DOHH2 (cell line): ENCODE measurements around the gene ABHD16B.
"Not testable (repeated sequence)": the region's sequence is repeated elsewhere in the genome, so short reads cannot be mapped to it uniquely, and the experiment has no call there.

Experiments used
- EZH2phosphoT487 ChIP-seq: fragments of 200-600 bp; sonication (generic); IDR thresholded peaks from 2 replicates; pipeline ENCODE4 v1.6.1; 2017; ENCODE audit warnings: borderline replicate concordance, mild to moderate bottlenecking, antibody characterized with exemption, low read length, moderate library complexity, mixed read lengths
- TF ChIP-seq, protein P1 (sequence below): fragments of 200-600 bp; sonication (generic); IDR thresholded peaks from one replicate; pipeline ENCODE4 v1.5.1; 2014; ENCODE audit warnings: antibody characterized with exemption, mild to moderate bottlenecking, low read depth, low read length; ENCODE audit not compliant: poor library complexity, severe bottlenecking

DNA sequence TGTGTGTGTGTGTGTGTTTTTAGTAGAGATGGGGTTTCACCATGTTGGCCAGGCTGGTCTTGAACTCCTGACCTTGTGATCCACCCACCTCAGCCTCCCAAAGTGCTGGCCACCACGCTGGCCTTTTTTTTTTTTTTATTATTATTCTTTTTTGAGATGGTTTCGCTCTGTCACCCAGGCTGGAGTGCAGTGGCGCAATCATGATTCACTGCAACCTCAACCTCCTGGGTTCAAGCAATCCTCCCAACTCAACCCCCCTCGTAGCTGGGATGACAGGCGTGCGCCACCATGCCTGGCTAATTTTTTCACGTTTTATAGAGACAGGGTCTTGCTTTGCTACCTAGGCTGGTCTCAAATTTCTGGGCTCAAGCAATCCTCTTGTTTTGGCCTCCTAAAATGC is 12.9 kb downstream of the ABHD16B start:
- not testable (repeated sequence) for TF ChIP-seq EZH2phosphoT487
- TF ChIP-seq, protein P1, sequence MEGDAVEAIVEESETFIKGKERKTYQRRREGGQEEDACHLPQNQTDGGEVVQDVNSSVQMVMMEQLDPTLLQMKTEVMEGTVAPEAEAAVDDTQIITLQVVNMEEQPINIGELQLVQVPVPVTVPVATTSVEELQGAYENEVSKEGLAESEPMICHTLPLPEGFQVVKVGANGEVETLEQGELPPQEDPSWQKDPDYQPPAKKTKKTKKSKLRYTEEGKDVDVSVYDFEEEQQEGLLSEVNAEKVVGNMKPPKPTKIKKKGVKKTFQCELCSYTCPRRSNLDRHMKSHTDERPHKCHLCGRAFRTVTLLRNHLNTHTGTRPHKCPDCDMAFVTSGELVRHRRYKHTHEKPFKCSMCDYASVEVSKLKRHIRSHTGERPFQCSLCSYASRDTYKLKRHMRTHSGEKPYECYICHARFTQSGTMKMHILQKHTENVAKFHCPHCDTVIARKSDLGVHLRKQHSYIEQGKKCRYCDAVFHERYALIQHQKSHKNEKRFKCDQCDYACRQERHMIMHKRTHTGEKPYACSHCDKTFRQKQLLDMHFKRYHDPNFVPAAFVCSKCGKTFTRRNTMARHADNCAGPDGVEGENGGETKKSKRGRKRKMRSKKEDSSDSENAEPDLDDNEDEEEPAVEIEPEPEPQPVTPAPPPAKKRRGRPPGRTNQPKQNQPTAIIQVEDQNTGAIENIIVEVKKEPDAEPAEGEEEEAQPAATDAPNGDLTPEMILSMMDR, result not testable (repeated sequence)
